SU-DHL-6 (cell line): ENCODE data around the gene ALOX5AP.

Experiments
- H2AFZ ChIP-seq: fragments of 200-600 bp; sonication (generic); 2 replicates; pipeline ENCODE4 v1.6.1; 2014; ENCODE audit warnings: low read depth, mild to moderate bottlenecking, moderate library complexity, mixed read lengths, antibody characterized with exemption, low read length; ENCODE audit not compliant: severe bottlenecking
- H3F3A ChIP-seq: fragments of 200-600 bp; shearing (Covaris generic); 2 replicates; pipeline ENCODE4 v1.6.0; 2016; ENCODE audit warnings: antibody characterized with exemption, mild to moderate bottlenecking; ENCODE audit not compliant: insufficient read depth
- H3K27ac ChIP-seq: fragments of 200-600 bp; sonication (generic); 2 replicates; pipeline ENCODE4 v1.5.1; 2016; ENCODE audit warnings: low read depth, mild to moderate bottlenecking, low read length, moderate library complexity, mixed read lengths
- H3K27me3 ChIP-seq: fragments of 200-600 bp; sonication (generic), shearing (Covaris generic); 2 replicates; pipeline ENCODE4 v1.6.0; 2014; ENCODE audit warnings: mild to moderate bottlenecking, low read length
- H3K36me3 ChIP-seq: fragments of 200-600 bp; sonication (generic); 2 replicates; pipeline ENCODE4 v1.6.1; 2014; ENCODE audit warnings: mild to moderate bottlenecking, low read length, mixed read lengths
- H3K4me2 ChIP-seq: fragments of 300-600, 200-600 bp; shearing (Covaris generic), sonication (generic); 2 replicates; pipeline ENCODE4 v1.6.0; 2014; ENCODE audit warnings: low read length, low read depth, mild to moderate bottlenecking; ENCODE audit not compliant: poor library complexity, severe bottlenecking
- H3K4me3 ChIP-seq: fragments of 200-600 bp; sonication (generic); 2 replicates; pipeline ENCODE4 v1.5.1; 2014; ENCODE audit warnings: antibody characterized with exemption, low read length, mild to moderate bottlenecking, mixed read lengths; ENCODE audit not compliant: insufficient read depth, poor library complexity, severe bottlenecking
- H3K79me2 ChIP-seq: fragments of 200-600 bp; sonication (generic); 2 replicates; pipeline ENCODE4 v1.6.1; 2014; ENCODE audit warnings: mild to moderate bottlenecking, low read length, moderate library complexity; ENCODE audit not compliant: insufficient read depth
- H3K9ac ChIP-seq: fragments of 200-600 bp; sonication (generic); 2 replicates; pipeline ENCODE4 v1.7.0; 2014; ENCODE audit warnings: mild to moderate bottlenecking, low read length
- H3K9me2 ChIP-seq: fragments of 200-600 bp; sonication (generic); replicated peaks from 2 replicates; pipeline ENCODE4 v1.6.1; 2014; ENCODE audit warnings: low read length; ENCODE audit not compliant: insufficient read depth
- H3K9me3 ChIP-seq: fragments of 200-600 bp; sonication (generic); 2 replicates; pipeline ENCODE4 v1.6.1; 2014; ENCODE audit warnings: low read length, mixed read lengths; ENCODE audit not compliant: insufficient read depth
- H4K20me1 ChIP-seq: fragments of 200-600 bp; sonication (generic); 2 replicates; pipeline ENCODE4 v1.6.1; 2014; ENCODE audit warnings: low read depth, mild to moderate bottlenecking, antibody characterized with exemption, low read length, moderate library complexity, mixed read lengths
- CTCF ChIP-seq: fragments of 200-600 bp; sonication (generic); IDR thresholded peaks from one replicate; pipeline ENCODE4 v1.5.1; 2017; ENCODE audit warnings: antibody characterized with exemption, mild to moderate bottlenecking, low read length, moderate library complexity; ENCODE audit not compliant: insufficient read depth, poor library complexity, severe bottlenecking
- EZH2phosphoT487 ChIP-seq: fragments of 200-600 bp; sonication (generic), shearing (Covaris generic); conservative IDR thresholded peaks from 2 replicates; pipeline ENCODE4 v1.6.1; 2018; ENCODE audit warnings: mild to moderate bottlenecking, antibody characterized with exemption, low read length, moderate library complexity, mixed read lengths

The ALOX5AP gene

GRCh38 chr13:30759748-30760147 is 24.4 kb downstream of the ALOX5AP start:
- Histone ChIP-seq H3K36me3 (no peaks in the 10 kb centered on the region), H3K4me2 (no peak overlapping the region)

GRCh38 chr13:30762643-30763042 is 27.3 kb downstream of the ALOX5AP start:
- no peaks in the 10 kb centered on the region for H3K9me3 ChIP-seq
- H3K9me2 ChIP-seq = no peaks in the 10 kb centered on the region

More at GRCh38 chr13:30759748-30760147, 24.4 kb downstream of the ALOX5AP start:
- Histone ChIP-seq H3K27ac (no peak overlapping the region), H3K79me2 (no peaks in the 10 kb centered on the region), H3K27me3 (no peaks in the 10 kb centered on the region), H3K9me2 (no peaks in the 10 kb centered on the region), H3K4me3 (no peak overlapping the region), H2AFZ (no peak overlapping the region), H3F3A (no peaks in the 10 kb centered on the region), H4K20me1 (no peaks in the 10 kb centered on the region), H3K9ac (no peak overlapping the region), H3K9me3 (no peaks in the 10 kb centered on the region)
- no peak for TF ChIP-seq CTCF
- TF ChIP-seq EZH2phosphoT487 = no peak

GRCh38 chr13:30763786-30764413 is 28.6 kb downstream of the ALOX5AP start:
- TF ChIP-seq EZH2phosphoT487 = no peak
- no peak for TF ChIP-seq CTCF
- Histone ChIP-seq H3K4me3 (no peak overlapping the region), H3K27ac (no peak overlapping the region), H2AFZ (no peak overlapping the region), H3F3A (no peaks in the 10 kb centered on the region), H3K9ac (no peak overlapping the region), H3K9me2 (no peaks in the 10 kb centered on the region), H3K4me2 (no peak overlapping the region), H3K9me3 (no peaks in the 10 kb centered on the region), H3K27me3 (no peaks in the 10 kb centered on the region), H3K36me3 (no peaks in the 10 kb centered on the region), H4K20me1 (no peaks in the 10 kb centered on the region), H3K79me2 (no peaks in the 10 kb centered on the region)

More at GRCh38 chr13:30762643-30763042, 27.3 kb downstream of the ALOX5AP start:
- Histone ChIP-seq H3K79me2 (no peaks in the 10 kb centered on the region), H2AFZ (no peak overlapping the region), H4K20me1 (no peaks in the 10 kb centered on the region), H3F3A (no peaks in the 10 kb centered on the region), H3K4me2 (no peak overlapping the region), H3K27me3 (no peaks in the 10 kb centered on the region), H3K9ac (no peak overlapping the region), H3K36me3 (no peaks in the 10 kb centered on the region), H3K4me3 (no peak overlapping the region), H3K27ac (no peak overlapping the region)
- TF ChIP-seq EZH2phosphoT487 = no peak
- no peak for TF ChIP-seq CTCF
